Measurements from ENCODE around the gene PARD3.

Gene PARD3

DNA sequence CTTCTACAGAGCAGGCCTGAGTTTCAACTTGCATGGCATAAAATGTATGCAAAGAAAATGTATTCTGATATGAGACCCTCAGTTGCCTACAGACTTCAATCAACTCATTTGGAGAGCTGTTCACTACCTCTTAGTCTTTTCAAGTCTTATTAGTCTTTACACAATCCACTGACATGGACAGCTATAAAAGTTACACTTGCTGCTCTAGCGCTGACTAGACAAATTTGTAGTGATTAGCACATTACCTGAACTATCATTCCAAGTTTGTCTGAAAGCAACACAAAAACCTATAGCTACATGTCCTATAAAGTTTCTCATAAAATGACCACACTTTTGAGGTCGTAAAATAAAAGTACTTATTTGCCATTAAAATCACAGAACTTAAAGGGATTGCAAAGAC, 83.9 kb downstream of the PARD3 start:
- Histone ChIP-seq H3K36me3 (ENCODE audit: control insufficient read depth, insufficient read depth, low read length) (no peaks in the 10 kb centered on the region), H3K4me3 (replicated peaks; ENCODE audit: low read depth, low read length) (no peak overlapping the region), H3K27me3 (replicated peaks; ENCODE audit: control insufficient read depth, insufficient read depth, low read length) (no peaks in the 10 kb centered on the region)
- no peak for DNase-seq (ENCODE audit: extremely low read depth, insufficient read length)
- TF ChIP-seq, protein P1, sequence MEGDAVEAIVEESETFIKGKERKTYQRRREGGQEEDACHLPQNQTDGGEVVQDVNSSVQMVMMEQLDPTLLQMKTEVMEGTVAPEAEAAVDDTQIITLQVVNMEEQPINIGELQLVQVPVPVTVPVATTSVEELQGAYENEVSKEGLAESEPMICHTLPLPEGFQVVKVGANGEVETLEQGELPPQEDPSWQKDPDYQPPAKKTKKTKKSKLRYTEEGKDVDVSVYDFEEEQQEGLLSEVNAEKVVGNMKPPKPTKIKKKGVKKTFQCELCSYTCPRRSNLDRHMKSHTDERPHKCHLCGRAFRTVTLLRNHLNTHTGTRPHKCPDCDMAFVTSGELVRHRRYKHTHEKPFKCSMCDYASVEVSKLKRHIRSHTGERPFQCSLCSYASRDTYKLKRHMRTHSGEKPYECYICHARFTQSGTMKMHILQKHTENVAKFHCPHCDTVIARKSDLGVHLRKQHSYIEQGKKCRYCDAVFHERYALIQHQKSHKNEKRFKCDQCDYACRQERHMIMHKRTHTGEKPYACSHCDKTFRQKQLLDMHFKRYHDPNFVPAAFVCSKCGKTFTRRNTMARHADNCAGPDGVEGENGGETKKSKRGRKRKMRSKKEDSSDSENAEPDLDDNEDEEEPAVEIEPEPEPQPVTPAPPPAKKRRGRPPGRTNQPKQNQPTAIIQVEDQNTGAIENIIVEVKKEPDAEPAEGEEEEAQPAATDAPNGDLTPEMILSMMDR (IDR thresholded peaks at IDR 0.05; ENCODE audit: insufficient read depth, low read length, poor library complexity, severe bottlenecking), result no peak

DNA sequence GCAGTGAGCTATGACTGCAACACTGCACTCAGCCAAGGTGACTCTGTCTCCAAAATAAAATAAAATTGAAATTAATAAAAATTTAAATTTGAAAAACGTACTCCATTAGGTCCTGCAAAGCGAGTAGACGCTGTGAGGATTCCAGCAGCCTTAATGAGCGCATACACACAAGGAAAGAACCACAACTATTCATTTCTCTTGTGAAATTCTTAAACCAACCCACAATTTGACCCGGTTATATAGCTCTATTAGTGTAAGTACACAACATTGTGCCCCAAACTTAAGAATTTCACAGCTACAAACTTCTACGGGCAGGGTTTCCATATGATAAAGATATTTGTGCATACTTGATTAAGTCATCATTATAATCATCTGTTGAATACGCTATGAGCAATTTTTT, 84.4 kb downstream of the PARD3 start:
- DNase-seq (ENCODE audit: extremely low read depth, insufficient read length), result no peak
- H3K4me3 ChIP-seq (replicated peaks; ENCODE audit: low read depth, low read length), result no peak overlapping the region

DNA sequence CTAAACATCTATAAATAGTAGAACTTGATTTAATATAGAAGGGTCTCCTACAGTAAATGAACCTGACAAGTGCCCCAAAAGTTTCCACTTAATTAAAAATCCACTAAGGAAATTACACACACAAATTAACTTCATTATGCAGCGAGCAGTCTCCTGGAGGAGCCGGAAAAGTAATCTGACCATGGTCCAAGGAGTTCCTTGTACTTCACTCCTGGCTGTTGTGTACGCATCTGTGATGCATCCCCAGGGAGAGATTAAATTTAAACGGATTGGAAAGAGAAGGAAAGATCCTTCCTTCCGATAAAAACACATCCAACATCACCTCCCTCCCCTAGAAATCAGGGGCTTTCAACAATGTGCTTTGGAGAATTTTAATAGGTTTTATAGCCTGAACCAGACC, 85.5 kb downstream of the PARD3 start:
- no peak overlapping the region for H3K4me3 ChIP-seq (replicated peaks; ENCODE audit: low read depth, low read length)
- H3K36me3 ChIP-seq (ENCODE audit: control insufficient read depth, insufficient read depth, low read length), result no peaks in the 10 kb centered on the region
- H3K27me3 ChIP-seq (replicated peaks; ENCODE audit: control insufficient read depth, insufficient read depth, low read length), result no peaks in the 10 kb centered on the region
- no peak for DNase-seq (ENCODE audit: extremely low read depth, insufficient read length)
- TF ChIP-seq, protein P1 (IDR thresholded peaks at IDR 0.05; ENCODE audit: insufficient read depth, low read length, poor library complexity, severe bottlenecking), result no peak

More for the DNA sequence above, 84.4 kb downstream of the PARD3 start:
- no peaks in the 10 kb centered on the region for H3K27me3 ChIP-seq (replicated peaks; ENCODE audit: control insufficient read depth, insufficient read depth, low read length)
- H3K36me3 ChIP-seq (ENCODE audit: control insufficient read depth, insufficient read depth, low read length), result no peaks in the 10 kb centered on the region
- TF ChIP-seq, protein P1 (IDR thresholded peaks at IDR 0.05; ENCODE audit: insufficient read depth, low read length, poor library complexity, severe bottlenecking), result no peak

DNA sequence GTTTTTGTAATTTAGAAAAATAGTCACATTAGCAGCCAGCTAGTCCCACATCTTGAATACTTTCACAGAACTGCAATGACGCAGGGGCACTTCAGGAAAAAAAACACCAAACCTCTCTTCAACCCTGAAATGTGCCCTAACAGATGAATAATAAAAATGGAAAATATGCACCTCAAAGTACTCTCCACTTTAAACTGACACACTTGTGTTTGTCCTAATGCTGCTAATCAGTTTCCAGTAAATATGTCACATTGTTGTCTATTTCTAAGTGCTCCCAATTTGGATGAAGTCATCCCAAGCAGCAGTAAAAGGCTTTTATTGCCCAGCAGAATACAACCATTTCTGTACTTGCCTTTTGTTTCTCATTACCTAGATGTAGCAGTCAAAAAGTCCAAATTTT, 86.7 kb downstream of the PARD3 start:
- no peak for DNase-seq (ENCODE audit: extremely low read depth, insufficient read length)
- Histone ChIP-seq H3K27me3 (replicated peaks; ENCODE audit: control insufficient read depth, insufficient read depth, low read length) (no peaks in the 10 kb centered on the region), H3K36me3 (ENCODE audit: control insufficient read depth, insufficient read depth, low read length) (no peaks in the 10 kb centered on the region), H3K4me3 (replicated peaks; ENCODE audit: low read depth, low read length) (no peak overlapping the region)
- TF ChIP-seq, protein P1 (IDR thresholded peaks at IDR 0.05; ENCODE audit: insufficient read depth, low read length, poor library complexity, severe bottlenecking), result no peak

DNA sequence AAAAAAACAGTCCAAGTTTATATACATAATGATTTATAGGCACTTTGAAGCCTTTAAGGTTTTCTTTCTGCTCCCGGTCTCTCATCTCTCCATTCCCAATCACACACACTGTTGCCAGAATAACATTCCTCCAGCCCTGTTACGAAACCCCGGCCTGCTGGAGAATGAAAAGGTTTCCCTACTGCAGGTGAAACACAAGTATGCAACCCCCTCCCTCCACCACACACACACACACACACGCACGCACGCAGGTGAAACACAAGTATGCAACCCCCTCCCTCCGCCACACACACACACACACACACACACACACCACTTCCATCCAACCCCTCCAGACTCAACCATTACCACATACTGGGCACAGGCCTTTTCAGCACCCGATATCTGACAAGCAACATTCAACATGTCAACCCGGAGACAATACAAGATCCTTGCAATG, 87.5 kb downstream of the PARD3 start:
- TF ChIP-seq, protein P1 (IDR thresholded peaks at IDR 0.05; ENCODE audit: insufficient read depth, low read length, poor library complexity, severe bottlenecking), result no peak
- DNase-seq (ENCODE audit: extremely low read depth, insufficient read length), result no peak
- Histone ChIP-seq H3K4me3 (replicated peaks; ENCODE audit: low read depth, low read length) (no peak overlapping the region), H3K27me3 (replicated peaks; ENCODE audit: control insufficient read depth, insufficient read depth, low read length) (no peaks in the 10 kb centered on the region), H3K36me3 (ENCODE audit: control insufficient read depth, insufficient read depth, low read length) (no peaks in the 10 kb centered on the region)

DNA sequence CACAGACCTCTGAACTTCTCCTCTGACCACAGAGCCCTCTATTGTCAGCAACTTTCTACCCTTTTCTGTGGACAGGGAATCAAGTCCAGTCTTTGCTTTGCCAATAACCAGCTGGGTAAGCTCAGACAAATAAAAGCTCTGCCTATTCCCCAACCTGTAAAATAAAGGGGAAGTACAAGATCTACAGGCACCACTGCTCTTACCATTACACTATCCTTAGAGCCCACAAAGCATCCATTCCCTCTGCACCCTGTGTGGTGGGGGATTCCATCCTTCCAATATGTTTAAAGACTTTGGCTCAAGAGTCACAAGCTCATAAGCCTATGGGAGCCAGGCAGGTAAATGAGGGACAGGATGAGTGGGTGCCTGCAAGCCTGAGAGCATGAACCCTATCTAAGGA, 88.2 kb downstream of the PARD3 start:
- no peaks in the 10 kb centered on the region for H3K36me3 ChIP-seq (ENCODE audit: control insufficient read depth, insufficient read depth, low read length)
- TF ChIP-seq, protein P1 (IDR thresholded peaks at IDR 0.05; ENCODE audit: insufficient read depth, low read length, poor library complexity, severe bottlenecking), result no peak
- no peak overlapping the region for H3K4me3 ChIP-seq (replicated peaks; ENCODE audit: low read depth, low read length)
- DNase-seq (ENCODE audit: extremely low read depth, insufficient read length), result no peak
- no peaks in the 10 kb centered on the region for H3K27me3 ChIP-seq (replicated peaks; ENCODE audit: control insufficient read depth, insufficient read depth, low read length)

Measured in GM06990 (cell line).